SKM-1 treated with dmso at 0.1 percent for 144 hours (cell line): ENCODE measurements around the gene SLITRK6.
"Not testable (repeated sequence)": the region's sequence is repeated elsewhere in the genome, so short reads cannot be mapped to it uniquely, and the experiment has no call there.

ENCODE experiments used
- DNase-seq: peaks from one replicate; lab custom pipeline; 2025; ENCODE audit not compliant: unreplicated experiment; lab: John Stamatoyannopoulos, UW

The SLITRK6 gene, protein sequence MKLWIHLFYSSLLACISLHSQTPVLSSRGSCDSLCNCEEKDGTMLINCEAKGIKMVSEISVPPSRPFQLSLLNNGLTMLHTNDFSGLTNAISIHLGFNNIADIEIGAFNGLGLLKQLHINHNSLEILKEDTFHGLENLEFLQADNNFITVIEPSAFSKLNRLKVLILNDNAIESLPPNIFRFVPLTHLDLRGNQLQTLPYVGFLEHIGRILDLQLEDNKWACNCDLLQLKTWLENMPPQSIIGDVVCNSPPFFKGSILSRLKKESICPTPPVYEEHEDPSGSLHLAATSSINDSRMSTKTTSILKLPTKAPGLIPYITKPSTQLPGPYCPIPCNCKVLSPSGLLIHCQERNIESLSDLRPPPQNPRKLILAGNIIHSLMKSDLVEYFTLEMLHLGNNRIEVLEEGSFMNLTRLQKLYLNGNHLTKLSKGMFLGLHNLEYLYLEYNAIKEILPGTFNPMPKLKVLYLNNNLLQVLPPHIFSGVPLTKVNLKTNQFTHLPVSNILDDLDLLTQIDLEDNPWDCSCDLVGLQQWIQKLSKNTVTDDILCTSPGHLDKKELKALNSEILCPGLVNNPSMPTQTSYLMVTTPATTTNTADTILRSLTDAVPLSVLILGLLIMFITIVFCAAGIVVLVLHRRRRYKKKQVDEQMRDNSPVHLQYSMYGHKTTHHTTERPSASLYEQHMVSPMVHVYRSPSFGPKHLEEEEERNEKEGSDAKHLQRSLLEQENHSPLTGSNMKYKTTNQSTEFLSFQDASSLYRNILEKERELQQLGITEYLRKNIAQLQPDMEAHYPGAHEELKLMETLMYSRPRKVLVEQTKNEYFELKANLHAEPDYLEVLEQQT

DNA sequence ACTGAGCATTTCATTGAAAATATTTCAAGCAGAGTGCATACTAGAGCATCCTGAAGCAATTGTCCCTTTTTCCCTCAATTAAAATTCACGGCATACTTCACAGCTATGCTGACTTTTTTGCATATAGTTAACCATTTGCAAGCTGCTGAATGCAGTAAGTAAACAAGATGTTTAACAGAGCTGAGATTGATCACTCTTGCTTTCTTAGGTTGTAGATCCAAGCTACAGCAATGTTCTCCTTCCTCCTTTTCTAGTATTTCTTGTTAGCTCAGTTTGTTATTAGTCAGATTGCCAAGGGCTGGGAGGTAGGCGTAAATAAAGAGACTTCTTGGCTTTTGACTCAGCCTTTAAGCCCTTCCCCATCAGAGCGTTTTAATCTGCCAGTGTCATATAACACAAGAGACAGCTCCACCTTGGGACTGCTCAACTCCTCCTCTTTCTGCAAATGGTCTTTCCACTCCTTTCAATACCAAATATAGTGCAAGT is at the start of gene SLITRK6:
Gene SLITRK6, minus strand, starts transcription at position 323 of the 486 bp plus-strand sequence. CDS start 2,911 bp downstream, outside the sequence.
- DNase-seq, result no peak

DNA sequence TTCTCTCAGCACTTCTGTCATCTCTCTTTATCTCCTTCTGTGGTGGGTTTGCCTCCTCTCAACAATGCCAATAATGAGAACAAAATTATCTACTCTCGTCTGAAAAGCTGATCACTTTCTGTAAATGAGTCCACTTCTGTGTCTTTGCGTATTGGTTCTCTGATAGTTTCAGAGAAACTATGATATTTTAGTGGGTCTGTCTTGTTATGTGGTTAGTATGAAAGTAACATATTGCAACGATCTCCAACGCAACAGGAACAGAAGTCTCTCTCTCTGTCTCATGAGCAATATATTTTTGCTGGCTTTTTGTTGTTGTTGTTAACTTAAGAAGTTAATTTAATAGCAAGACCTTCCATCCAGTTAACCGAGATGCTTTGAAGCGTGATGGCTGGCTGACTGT is 47.8 kb upstream of the SLITRK6 start:
- no peak for DNase-seq

DNA sequence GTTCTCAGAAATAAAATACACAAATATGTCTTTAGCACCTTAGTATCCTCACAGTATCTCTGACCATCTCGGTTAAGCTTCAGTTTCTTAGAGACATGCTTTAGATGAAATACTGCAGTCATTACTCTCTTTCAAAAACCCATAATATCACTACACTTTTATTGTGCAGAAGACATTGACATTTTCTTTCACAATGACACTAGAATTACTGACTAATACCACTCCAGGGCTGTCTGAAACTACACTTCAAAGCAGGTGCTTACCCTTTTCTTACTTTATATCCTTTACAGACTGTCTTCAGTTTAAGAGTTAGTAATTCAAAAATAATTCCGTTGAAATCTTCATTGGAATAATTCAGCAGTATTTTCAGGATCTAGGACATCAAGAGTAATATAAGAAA is 42.2 kb upstream of the SLITRK6 start:
- DNase-seq, result no peak

DNA sequence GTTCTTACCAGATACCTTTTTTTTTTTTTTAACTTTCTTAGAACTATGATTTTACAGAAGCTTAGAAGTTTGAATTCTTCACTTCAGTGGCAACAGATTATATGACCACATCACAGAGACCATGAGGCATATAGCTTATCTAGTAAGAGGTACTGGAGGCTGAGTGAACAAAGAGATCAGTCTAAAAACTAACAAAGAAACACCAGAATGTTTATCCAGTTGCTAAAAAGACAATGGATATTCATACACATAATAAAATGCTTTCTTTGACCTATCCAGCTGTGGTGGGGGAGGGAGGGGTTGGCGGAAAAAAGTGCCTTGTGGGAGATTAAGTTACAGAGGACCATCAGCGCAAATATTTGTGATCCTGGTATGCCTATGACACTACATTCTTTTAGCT is 34.7 kb upstream of the SLITRK6 start:
- DNase-seq, result no peak

DNA sequence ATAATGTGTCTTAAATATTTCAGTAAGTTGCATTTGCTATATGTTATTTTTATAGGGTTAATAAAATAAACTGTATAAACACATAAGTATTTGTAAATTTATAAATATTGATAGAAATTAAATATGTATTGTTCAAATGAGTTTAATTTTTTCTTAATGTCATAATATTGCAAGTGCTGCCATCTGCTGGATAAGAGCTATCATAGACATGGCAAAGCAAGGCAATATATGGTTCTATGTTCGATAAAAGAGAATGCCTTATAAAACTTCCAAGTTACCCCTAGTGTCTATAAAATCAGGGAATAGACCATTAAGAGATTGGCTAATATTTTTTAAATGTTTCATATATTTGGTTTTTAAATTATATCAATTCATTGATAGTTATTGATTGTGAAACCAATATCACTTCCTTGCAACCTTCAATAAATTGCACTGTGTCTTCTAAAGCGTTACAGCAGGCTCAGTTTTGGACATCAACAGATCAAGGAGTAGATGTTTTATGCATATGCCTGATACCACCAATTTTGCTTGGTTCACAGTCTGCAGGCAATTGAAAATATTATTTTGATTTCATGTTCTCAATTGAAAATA is 29.0 kb upstream of the SLITRK6 start:
- no peak for DNase-seq

DNA sequence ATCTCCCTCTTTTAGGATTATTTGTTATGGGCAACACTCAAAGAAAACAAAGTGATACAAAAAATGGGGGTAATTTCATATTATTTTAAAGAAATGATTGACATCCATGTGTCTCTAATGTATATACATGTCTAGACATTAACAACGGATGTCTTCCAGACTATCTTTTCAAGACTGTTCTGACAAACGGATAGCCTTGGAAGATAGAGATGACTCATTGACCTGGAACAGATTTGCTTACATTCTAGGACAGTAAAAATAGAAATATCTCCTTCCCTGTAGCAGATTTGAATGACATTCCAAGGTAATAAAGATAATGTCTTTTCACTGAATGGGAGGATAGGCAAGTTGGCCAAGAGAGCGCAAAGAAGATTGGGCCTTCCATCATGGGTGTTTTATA is 26.2 kb upstream of the SLITRK6 start:
- no peak for DNase-seq

DNA sequence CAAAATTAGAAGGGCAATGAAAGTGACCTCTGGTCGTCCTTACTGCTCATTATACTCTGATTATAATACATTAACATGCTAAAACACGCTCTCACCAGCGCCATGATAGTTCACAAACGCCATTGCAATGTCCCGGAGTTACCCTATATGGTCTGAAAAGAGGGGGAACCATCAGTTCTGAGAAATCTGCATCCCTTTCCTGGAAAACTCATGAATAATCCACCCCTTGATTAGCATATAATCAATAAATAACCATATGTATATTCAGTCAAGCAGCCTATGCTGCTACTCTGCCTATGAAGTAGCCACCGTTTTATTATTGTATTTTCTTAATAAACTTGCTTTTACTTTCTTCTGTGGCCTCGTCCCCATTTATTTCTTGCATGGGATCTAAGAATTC is 24.6 kb upstream of the SLITRK6 start:
- DNase-seq, result no peak

DNA sequence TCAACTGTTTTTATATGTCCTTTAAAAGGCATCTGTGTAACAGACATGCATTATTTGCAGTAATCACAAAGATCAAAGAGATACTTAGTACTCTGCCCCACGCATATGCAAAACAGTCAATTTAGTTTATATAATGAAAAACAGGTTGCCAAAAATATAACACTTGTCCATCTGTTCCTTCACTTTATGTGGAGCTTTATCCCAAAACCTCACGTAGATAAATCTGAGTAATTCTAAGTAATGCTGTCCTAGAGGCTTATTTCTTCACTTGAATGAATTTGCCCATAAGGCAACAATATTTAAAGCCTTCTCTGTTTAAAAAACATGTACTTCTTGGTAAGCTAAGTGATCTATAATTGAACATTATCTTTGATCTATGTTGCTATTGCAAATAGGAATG is 20.3 kb upstream of the SLITRK6 start:
- no peak for DNase-seq

DNA sequence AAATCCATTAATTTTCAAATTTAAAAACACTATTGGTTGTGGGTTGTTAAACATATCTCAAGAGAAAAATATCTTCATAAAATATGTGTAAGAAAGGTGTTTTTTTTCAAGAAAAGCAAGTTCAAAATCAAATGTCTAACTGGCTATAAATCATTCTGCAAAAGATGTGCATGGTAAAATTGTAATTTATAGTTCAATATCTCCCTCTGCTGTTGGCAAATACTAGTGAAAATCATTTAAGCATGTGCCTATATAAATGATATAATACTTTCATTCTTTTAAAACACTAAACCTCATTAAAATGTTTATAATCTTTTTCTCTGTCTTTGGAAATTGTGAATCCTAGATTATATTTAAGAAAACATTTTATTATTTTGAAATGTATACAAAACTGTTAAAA is 17.2 kb upstream of the SLITRK6 start:
- no peak for DNase-seq

DNA sequence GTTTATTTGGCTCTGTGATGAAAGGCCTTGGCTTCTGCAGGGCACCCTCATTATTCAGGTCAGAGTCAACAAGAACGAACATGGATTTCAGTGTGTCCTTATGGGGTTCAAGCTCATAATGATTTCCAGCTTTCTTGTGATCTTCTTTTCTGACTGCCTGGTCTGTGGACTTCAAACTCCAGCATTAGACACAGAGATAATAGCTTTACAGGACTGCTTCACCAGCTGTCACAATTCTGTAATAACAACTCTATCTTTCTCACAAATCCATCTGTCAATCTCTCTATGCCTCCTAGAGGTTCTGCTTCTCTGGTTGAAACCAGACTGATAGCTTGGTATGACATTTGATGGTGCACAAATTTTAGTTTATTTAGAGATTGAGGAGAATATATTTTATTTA is 13.1 kb upstream of the SLITRK6 start:
- DNase-seq, result no peak

DNA sequence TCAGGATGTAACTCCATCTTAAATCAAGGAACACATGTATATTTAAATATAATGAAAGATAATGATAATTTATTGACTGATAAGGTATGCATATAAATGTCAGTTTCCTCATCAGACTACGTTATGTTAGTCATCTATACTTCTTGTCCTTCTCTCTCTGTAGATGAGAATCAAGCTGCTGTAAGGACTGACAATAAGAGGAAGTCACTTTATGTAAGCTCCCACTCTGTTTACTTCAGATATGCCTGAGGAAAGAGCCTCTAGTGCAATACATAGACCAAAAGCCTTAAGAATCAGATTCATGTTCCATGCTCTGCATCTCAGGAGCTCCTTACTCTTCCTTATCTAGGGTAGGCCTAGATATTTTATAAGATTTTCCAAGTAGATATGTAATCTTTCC is 9.6 kb upstream of the SLITRK6 start:
- DNase-seq, result peak; percentile 41

DNA sequence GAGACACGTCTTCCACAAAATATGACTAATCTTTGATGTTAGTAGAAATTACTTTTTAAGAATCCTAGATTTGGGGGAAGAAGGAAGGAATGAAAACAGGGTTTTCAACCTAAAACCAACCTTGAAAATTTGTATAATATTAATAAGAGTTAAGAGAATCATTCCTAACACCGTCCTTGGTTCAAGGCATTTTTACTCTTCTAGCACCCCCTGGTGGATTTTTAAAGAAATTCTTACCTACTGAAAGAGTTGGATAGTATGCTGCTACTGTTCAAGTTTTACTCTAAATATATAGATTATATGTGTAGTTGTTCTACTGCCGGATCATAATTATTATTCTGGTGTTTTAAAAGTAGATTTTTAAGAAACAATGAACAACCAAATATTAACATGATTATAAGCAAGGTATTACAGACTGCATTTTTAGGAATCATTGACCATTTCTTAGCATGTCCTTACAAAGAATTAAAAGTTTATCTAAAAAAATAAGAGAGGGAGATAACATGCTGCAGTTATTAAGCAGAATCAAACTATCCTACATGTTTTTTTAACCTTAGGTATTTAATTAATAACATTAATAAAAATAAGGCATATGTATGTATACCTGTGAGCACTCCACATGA is 7.4 kb upstream of the SLITRK6 start:
- DNase-seq, result peak; percentile 52

DNA sequence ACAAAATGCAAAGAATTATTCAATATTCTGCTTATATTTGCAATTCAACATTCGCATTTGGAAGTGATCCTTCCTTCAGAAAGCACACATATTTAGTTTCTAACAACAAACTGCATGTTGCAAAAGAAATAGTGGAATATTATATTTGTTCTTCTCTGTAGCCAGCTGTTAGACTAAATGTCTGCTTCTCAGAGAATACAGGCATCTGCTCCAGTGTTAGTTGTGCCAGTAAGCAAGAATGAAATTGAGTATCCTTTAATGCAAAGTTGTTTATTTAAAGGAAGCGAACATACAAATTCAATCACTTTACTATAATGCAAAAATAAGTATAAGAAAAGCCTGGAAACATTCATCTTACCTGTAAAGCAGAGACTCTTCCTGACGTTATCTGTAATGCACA is 663 bp downstream of the SLITRK6 start:
- DNase-seq, result no peak

DNA sequence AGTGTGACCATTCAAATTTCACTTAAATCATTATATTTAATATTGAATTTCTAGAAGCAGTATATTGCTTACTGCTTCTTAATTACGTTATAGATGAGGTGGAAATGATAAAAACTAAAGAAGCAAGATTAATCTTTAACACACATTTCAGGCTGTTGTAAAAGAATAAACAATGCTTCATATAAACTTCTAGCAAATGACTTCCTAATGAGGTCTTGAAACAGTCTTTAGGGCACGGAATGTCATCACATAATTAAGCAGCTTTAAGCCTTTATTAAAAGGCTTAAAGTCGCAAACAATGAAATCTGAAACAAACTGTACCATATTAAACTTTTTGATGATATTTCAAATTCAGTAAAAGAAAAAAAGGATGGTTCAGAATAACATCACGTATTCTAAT is 1.9 kb downstream of the SLITRK6 start:
- no peak for DNase-seq

DNA sequence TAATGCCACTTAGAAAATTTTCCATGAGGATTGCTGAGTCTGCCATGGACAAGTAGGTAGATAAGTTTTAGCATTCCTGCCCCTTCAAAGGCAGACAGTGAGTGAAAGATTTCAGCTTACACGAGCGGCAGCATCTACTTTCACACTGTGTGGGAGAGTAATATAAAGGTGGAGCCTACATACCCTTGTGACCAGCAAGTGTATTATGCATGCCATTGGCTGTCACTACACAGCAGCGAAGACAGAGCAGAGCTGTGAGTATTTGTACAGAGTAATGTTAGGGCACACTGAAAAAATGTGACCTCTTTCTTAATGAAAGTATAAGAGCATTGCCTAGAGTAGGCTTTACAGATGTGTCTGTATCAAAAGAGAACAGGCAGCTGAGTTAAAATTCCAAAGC is 14.0 kb downstream of the SLITRK6 start:
- DNase-seq, result no peak

DNA sequence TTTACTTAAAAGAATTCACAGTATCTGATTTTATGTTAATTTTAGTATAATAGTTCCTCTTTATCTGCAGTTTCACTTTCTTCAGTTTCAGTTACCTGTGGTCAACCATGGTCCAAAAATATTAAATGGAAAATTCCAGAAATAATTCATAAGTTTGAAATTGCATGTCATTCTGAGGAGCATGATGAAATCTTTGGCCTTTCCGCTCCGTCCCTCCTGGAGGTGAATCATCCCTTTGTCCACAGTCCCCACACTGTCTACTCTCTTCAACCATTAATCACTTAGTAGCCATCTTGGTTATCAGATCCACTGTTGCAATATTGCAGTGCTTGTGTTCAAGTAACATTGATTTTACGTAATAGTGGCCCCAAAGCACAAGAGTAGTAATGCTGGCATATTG is 26.9 kb downstream of the SLITRK6 start:
- DNase-seq, result no peak

DNA sequence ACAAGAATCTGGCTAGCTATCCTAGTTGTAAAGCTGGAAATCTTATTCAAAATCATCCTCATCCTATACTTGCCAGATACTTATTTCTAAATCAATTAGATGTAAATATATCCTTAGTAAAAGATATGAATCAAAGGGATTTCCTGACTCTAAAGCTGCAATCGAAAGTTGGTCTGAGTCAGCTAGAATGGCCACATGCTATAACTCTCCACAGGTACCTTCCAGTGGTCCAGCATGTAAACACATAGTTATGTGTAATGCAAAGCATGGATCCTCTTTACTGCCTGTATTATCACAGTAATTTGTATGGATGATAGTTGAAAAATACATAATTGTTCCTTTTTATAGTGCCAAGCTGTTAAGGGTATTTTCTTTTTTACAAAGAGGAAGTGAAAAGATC is 27.4 kb downstream of the SLITRK6 start:
- DNase-seq, result no peak

DNA sequence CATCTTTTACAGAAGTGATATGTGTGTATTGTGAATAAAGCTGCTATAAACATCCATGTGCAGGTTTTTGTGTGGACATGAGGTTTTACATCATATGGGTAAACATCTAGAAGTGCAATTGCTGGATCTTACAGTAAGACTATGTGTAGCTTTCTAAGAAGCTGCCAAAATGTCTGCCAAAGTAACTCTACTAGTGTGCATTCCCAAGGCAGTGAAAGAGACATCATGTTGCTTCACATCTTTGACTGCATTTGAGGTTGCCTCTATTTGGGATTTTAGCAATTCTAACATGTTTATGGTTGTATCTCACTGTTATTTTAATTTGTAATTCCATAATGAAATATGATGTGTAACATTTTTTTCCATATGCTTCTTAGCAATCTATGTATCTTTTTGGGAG is 30.3 kb downstream of the SLITRK6 start:
- DNase-seq, result no peak

DNA sequence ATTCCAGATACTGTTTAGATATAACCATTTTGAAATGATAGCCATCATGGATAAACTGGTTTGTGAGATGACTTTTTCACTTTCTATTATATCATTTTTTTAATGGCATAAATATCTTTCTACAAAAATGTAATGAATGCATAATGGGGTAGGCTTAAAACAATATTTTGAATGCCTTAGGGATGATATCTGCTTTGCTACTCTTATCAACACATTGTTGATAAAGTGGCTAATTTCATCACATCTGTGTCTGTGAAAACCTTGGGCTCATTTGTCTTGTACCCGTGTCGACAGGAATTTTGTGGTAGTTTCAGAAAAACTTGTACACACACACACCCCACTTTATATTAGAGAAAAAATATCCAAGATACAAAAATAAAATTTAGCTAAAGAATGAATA is 44.1 kb downstream of the SLITRK6 start:
- DNase-seq, result no peak

DNA sequence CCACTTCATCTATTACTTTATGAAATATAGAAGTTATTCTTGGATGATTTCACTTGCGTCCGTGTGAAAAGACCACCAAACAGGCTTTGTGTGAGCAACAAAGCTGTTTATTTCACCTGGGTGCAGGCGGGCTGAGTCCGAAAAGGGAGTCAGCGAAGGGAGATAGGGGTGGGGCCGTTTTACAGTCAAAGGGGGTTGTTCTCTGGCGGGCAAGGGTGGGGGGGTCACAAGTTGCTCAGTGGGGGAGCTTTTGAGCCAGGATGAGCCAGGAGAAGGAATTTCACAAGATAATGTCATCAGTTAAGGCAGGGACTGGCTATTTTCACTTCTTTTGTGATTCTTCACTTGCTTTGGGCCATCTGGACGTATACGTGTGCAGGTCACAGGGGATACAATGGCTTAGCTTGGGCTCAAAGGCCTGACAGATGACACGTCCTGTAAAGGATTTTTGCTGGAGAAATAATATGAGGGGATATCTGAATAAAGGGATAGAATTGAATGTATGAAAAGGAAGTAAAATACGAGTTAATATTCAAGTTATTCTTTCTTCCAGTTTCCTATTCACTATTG is 55.9 kb downstream of the SLITRK6 start:
- not testable (repeated sequence) for DNase-seq
